HFFc6 (cell line): ENCODE measurements around the gene TTC24. TPM values are rescaled to one million over a fixed set of nuclear protein-coding genes. Genes with fewer than 3 reads are reported as not detected.
A peak's percentile ranks its signal among the peaks of the same experiment; 100 is the strongest.

Experiments
- DNase-seq: peaks from one replicate; pipeline ENCODE4 v3.0.0-alpha.2; 2018
- H3K27ac Mint-ChIP-seq: 2 replicates; pipeline ENCODE4 v1.8.0; 2020; ENCODE audit warnings: mild to moderate bottlenecking, mixed read lengths
- H3K27me3 Mint-ChIP-seq: 2 replicates; pipeline ENCODE4 v1.8.0; 2021; ENCODE audit warnings: mild to moderate bottlenecking, moderate library complexity, mixed read lengths; ENCODE audit not compliant: insufficient read depth
- H3K36me3 Mint-ChIP-seq: 2 replicates; pipeline ENCODE4 v1.8.0; 2021; ENCODE audit warnings: low read depth, mixed read lengths
- H3K4me1 Mint-ChIP-seq: 2 replicates; pipeline ENCODE4 v1.8.0; 2020; ENCODE audit warnings: low read depth, mixed read lengths
- H3K4me3 Mint-ChIP-seq: 2 replicates; pipeline ENCODE4 v1.8.0; 2020; ENCODE audit warnings: mild to moderate bottlenecking, moderate library complexity, mixed read lengths
- H3K9me3 Mint-ChIP-seq: 2 replicates; pipeline ENCODE4 v1.8.0; 2020; ENCODE audit warnings: mild to moderate bottlenecking, mixed read lengths
- CTCF ChIP-seq: fragments of 200-600 bp; sonication (generic); IDR thresholded peaks from 2 replicates; pipeline ENCODE4 v1.5.0; 2021; ENCODE audit warnings: antibody characterized with exemption, mild to moderate bottlenecking
- total RNA-seq, 6 experiments: library from RNA; stranded (reverse); fragmentation: NEBNext Ultra II Directional; extraction: Animal tissue kit (Norgen Biotek cat#: 25700); gene quantifications; 2 replicates in 1 of 6; 3 replicates in 5 of 6; pipeline ENCODE4 v1.2.3, GENCODE V29; 2021

TTC24 gene
- total RNA-seq, 6 experiments from 2014 or later: not detected

- no peak for TF ChIP-seq CTCF
- H3K27me3 Mint-ChIP-seq: no peaks in the 10 kb centered on the region
- no peaks in the 10 kb centered on the region for H3K9me3 Mint-ChIP-seq
- peaks cover 9% of the 10 kb centered on the region; the same call in 1 of the 2 replicates for H3K4me1 Mint-ChIP-seq
- no peak overlapping the region for H3K4me3 Mint-ChIP-seq
- no peak for DNase-seq
- H3K27ac Mint-ChIP-seq: no peak overlapping the region
- H3K36me3 Mint-ChIP-seq: peaks cover 36% of the 10 kb centered on the region
Observed at GRCh38 chr1:156559797-156560385, 19.6 kb upstream of the TTC24 start.

- Mint-ChIP-seq H3K4me3 (no peak overlapping the region), H3K27me3 (no peaks in the 10 kb centered on the region), H3K27ac (no peak overlapping the region; the same call in 1 of the 2 replicates), H3K36me3 (peaks cover 44% of the 10 kb centered on the region), H3K4me1 (peaks cover 9% of the 10 kb centered on the region; the same call in 1 of the 2 replicates), H3K9me3 (no peaks in the 10 kb centered on the region)
- no peak for DNase-seq
- TF ChIP-seq CTCF: no peak
Observed at GRCh38 chr1:156560585-156561163, 18.8 kb upstream of the TTC24 start.

DNA sequence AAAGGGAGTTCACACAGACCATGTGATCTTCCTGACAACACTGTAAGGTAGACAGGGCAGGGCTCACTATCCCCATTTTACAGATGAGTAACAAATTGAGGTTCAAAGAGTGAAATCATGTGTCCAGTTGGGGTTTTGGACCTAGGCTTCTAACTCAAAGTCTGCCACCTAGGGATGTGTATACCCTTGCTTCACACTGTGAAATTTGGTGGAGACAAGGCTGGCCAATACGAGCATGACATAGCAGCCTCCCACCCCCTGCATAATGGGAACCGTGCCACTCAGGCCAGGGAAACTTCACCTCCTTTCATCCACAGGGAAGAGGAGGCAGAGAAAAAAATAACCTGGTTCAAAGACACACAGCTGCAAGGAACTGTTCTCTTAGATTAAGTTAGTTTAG lies 14.0 kb upstream of the TTC24 start:
- DNase-seq: no peak
- no peak overlapping the region for H3K27ac Mint-ChIP-seq
- H3K36me3 Mint-ChIP-seq: peaks cover 58% of the 10 kb centered on the region
- no peaks in the 10 kb centered on the region for H3K9me3 Mint-ChIP-seq
- H3K27me3 Mint-ChIP-seq: no peaks in the 10 kb centered on the region
- H3K4me1 Mint-ChIP-seq: peaks cover 8% of the 10 kb centered on the region
- H3K4me3 Mint-ChIP-seq: no peak overlapping the region
- no peak for TF ChIP-seq CTCF

DNA sequence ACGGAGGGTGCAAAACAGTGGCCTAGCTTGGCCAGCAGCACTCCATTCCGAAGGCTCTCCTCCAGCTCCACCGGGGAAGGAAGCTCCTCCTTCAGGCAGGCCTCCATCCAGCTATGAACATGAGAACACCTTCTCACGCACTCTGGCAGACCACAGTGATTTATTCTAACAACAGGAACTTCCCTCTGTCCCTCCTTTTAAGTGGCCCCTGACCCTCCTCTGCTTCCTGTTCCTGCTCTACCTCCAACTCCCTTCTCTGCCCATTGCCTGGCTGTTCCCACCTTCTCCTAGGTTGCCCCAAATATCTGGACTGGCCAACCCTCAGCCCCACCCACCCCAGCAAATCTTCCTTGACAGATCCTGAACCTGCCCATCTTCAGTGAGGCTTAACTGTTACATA lies 13.1 kb upstream of the TTC24 start:
- no peaks in the 10 kb centered on the region for H3K9me3 Mint-ChIP-seq
- peaks cover 58% of the 10 kb centered on the region for H3K36me3 Mint-ChIP-seq
- H3K27ac Mint-ChIP-seq: no peak overlapping the region
- H3K4me1 Mint-ChIP-seq: peaks cover 17% of the 10 kb centered on the region
- H3K27me3 Mint-ChIP-seq: peaks cover 2% of the 10 kb centered on the region; the same call in 1 of the 2 replicates
- TF ChIP-seq CTCF: no peak
- no peak for DNase-seq
- H3K4me3 Mint-ChIP-seq: no peak overlapping the region

- Mint-ChIP-seq H3K27ac (peak overlapping the region; percentile 94), H3K4me3 (peak overlapping the region; percentile 97), H3K36me3 (peaks cover 22% of the 10 kb centered on the region; the same call in 1 of the 2 replicates), H3K4me1 (peaks cover 34% of the 10 kb centered on the region), H3K27me3 (peaks cover 20% of the 10 kb centered on the region), H3K9me3 (no peaks in the 10 kb centered on the region)
- peak; percentile 93 for DNase-seq
- TF ChIP-seq CTCF: no peak
Observed at GRCh38 chr1:156571261-156571852, 8.2 kb upstream of the TTC24 start.
